Osteocyte (in vitro differentiated cells): ENCODE results near the gene PTPRN2. TPM values are rescaled to one million over a fixed set of nuclear protein-coding genes. Genes with fewer than 3 reads are reported as not detected.

Experiments used
- DNase-seq: peaks from one replicate; pipeline ENCODE4 v3.0.0; 2021; ENCODE audit warnings: mixed read lengths; ENCODE audit not compliant: unreplicated experiment; ENCODE audit errors: extremely low spot score
- H3K27ac Mint-ChIP-seq: one replicate; pipeline ENCODE4 v1.8.0; 2021; ENCODE audit warnings: mild to moderate bottlenecking, mixed read lengths; ENCODE audit not compliant: unreplicated experiment
- H3K27me3 Mint-ChIP-seq: one replicate; pipeline ENCODE4 v1.8.0; 2021; ENCODE audit warnings: mixed read lengths; ENCODE audit not compliant: unreplicated experiment
- H3K36me3 Mint-ChIP-seq: one replicate; pipeline ENCODE4 v1.8.0; 2021; ENCODE audit warnings: mixed read lengths; ENCODE audit not compliant: unreplicated experiment
- H3K4me1 Mint-ChIP-seq: one replicate; pipeline ENCODE4 v1.8.0; 2021; ENCODE audit warnings: mixed read lengths; ENCODE audit not compliant: unreplicated experiment
- H3K4me3 Mint-ChIP-seq: one replicate; pipeline ENCODE4 v1.8.0; 2021; ENCODE audit warnings: mild to moderate bottlenecking, moderate library complexity, mixed read lengths; ENCODE audit not compliant: unreplicated experiment
- H3K9me3 Mint-ChIP-seq: one replicate; pipeline ENCODE4 v1.8.0; 2021; ENCODE audit warnings: mixed read lengths; ENCODE audit not compliant: unreplicated experiment
- CTCF ChIP-seq: fragments of 200-600 bp; sonication (generic); IDR thresholded peaks from 2 replicates; pipeline ENCODE4 v1.5.0; 2021; ENCODE audit warnings: antibody characterized with exemption, mild to moderate bottlenecking, moderate library complexity
- total RNA-seq: library from RNA; stranded (reverse); gene quantifications from 2 replicates; pipeline ENCODE4 v1.2.1, GENCODE V29; 2021

PTPRN2 gene
- total RNA-seq, 1 donor from 2014 or later: 0.59 TPM

GRCh38 chr7:157497744-157498651, 1089.6 kb downstream of the PTPRN2 start:
- Mint-ChIP-seq H3K4me1 (no peaks in the 10 kb centered on the region), H3K4me3 (no peak overlapping the region), H3K27ac (no peak overlapping the region), H3K27me3 (no peaks in the 10 kb centered on the region), H3K9me3 (peaks cover 3% of the 10 kb centered on the region), H3K36me3 (no peaks in the 10 kb centered on the region)
- no peak for TF ChIP-seq CTCF
- peak; percentile 82 for DNase-seq

GRCh38 chr7:157497367-157497743, 1090.3 kb downstream of the PTPRN2 start:
- H3K9me3 Mint-ChIP-seq: peaks cover 4% of the 10 kb centered on the region
- H3K27me3 Mint-ChIP-seq: no peaks in the 10 kb centered on the region
- H3K36me3 Mint-ChIP-seq: no peaks in the 10 kb centered on the region
- no peaks in the 10 kb centered on the region for H3K4me1 Mint-ChIP-seq
- H3K27ac Mint-ChIP-seq: no peak overlapping the region
- no peak for TF ChIP-seq CTCF
- peak; percentile 77 for DNase-seq
- no peak overlapping the region for H3K4me3 Mint-ChIP-seq

GRCh38 chr7:157496416-157497275, 1091.0 kb downstream of the PTPRN2 start:
- TF ChIP-seq CTCF: no peak
- Mint-ChIP-seq H3K4me3 (no peak overlapping the region), H3K9me3 (peaks cover 5% of the 10 kb centered on the region), H3K27ac (no peak overlapping the region), H3K4me1 (no peaks in the 10 kb centered on the region), H3K27me3 (no peaks in the 10 kb centered on the region), H3K36me3 (no peaks in the 10 kb centered on the region)
- peak; percentile 80 for DNase-seq

- peak; percentile 63 for DNase-seq
- Mint-ChIP-seq H3K4me1 (no peaks in the 10 kb centered on the region), H3K4me3 (no peak overlapping the region), H3K36me3 (no peaks in the 10 kb centered on the region), H3K27ac (no peak overlapping the region), H3K9me3 (peaks cover 5% of the 10 kb centered on the region), H3K27me3 (no peaks in the 10 kb centered on the region)
- no peak for TF ChIP-seq CTCF
Measured at GRCh38 chr7:157495594-157495993, 1092.0 kb downstream of the PTPRN2 start.

- H3K4me3 Mint-ChIP-seq: no peak overlapping the region
- peaks cover 5% of the 10 kb centered on the region for H3K9me3 Mint-ChIP-seq
- H3K27me3 Mint-ChIP-seq: no peaks in the 10 kb centered on the region
Measured at GRCh38 chr7:157495177-157495553, 1092.5 kb downstream of the PTPRN2 start.

More at GRCh38 chr7:157495177-157495553, 1092.5 kb downstream of the PTPRN2 start:
- H3K36me3 Mint-ChIP-seq: no peaks in the 10 kb centered on the region
- H3K27ac Mint-ChIP-seq: no peak overlapping the region
- DNase-seq: no peak
- no peaks in the 10 kb centered on the region for H3K4me1 Mint-ChIP-seq
- TF ChIP-seq CTCF: no peak
